ENCODE data around the gene NAV3.

The NAV3 gene

GRCh38 chr12:78087363-78087675 lies 256.6 kb downstream of the NAV3 start:
- no CpG with 5 or more reads among the region's 1 CpG for WGBS (ENCODE audit: insufficient coverage)
- ChIA-PET CTCF (no interaction called here), POLR2A (no interaction called here)
- no peak overlapping the region for H3K27ac ChIP-seq (ENCODE audit: insufficient read depth in 1 of 2, low read depth in 1 of 2, low read length in 2 of 2, poor library complexity in 1 of 2, severe bottlenecking in 2 of 2)
- DNase-seq: no peak
- H3K36me3 ChIP-seq (ENCODE audit: control insufficient read depth in 4 of 4, insufficient read depth in 4 of 4, low read length in 3 of 4): no peaks in the 10 kb centered on the region
- no peak overlapping the region for H3K4me3 ChIP-seq (ENCODE audit: control insufficient read depth in 1 of 7, extremely low read depth in 1 of 7, insufficient read depth in 4 of 7, low read depth in 2 of 7, low read length in 6 of 7)
- H3K27me3 ChIP-seq (replicated peaks in 2 of 5; ENCODE audit: control insufficient read depth in 4 of 5, insufficient read depth in 5 of 5, low read length in 4 of 5): no peaks in the 10 kb centered on the region
- no peaks in the 10 kb centered on the region for H3K9me3 ChIP-seq (ENCODE audit: control extremely low read depth in 1 of 5, control insufficient read depth in 4 of 5, insufficient read depth in 2 of 5, low read depth in 1 of 5, low read length in 4 of 5)
- no peaks in the 10 kb centered on the region for H3K4me1 ChIP-seq (ENCODE audit: control extremely low read depth in 1 of 4, control insufficient read depth in 4 of 4, insufficient read depth in 4 of 4, low read length in 3 of 4)

- CTCF ChIA-PET: no interaction called here
- Histone ChIP-seq H3K27ac (ENCODE audit: insufficient read depth in 1 of 2, low read depth in 1 of 2, low read length in 2 of 2, poor library complexity in 1 of 2, severe bottlenecking in 2 of 2) (no peak overlapping the region), H3K27me3 (replicated peaks in 2 of 5; ENCODE audit: control insufficient read depth in 4 of 5, insufficient read depth in 5 of 5, low read length in 4 of 5) (no peaks in the 10 kb centered on the region), H3K4me1 (ENCODE audit: control extremely low read depth in 1 of 4, control insufficient read depth in 4 of 4, insufficient read depth in 4 of 4, low read length in 3 of 4) (no peaks in the 10 kb centered on the region), H3K9me3 (ENCODE audit: control extremely low read depth in 1 of 5, control insufficient read depth in 4 of 5, insufficient read depth in 2 of 5, low read depth in 1 of 5, low read length in 4 of 5) (no peaks in the 10 kb centered on the region), H3K36me3 (ENCODE audit: control insufficient read depth in 4 of 4, insufficient read depth in 4 of 4, low read length in 3 of 4) (no peaks in the 10 kb centered on the region), H3K4me3 (ENCODE audit: control insufficient read depth in 1 of 7, extremely low read depth in 1 of 7, insufficient read depth in 4 of 7, low read depth in 2 of 7, low read length in 6 of 7) (peak overlapping the region in 1 of 7 experiments; percentile 24)
- DNase-seq: peak in 1 of 3 donors; percentile 3
- POLR2A ChIA-PET: no interaction called here
- WGBS (ENCODE audit: insufficient coverage): 43% methylated on average over 1 of the region's 3 CpGs
Observed at GRCh38 chr12:78088391-78088832, 257.7 kb downstream of the NAV3 start.

- H3K27me3 ChIP-seq (replicated peaks in 2 of 5; ENCODE audit: control insufficient read depth in 4 of 5, insufficient read depth in 5 of 5, low read length in 4 of 5): no peaks in the 10 kb centered on the region
- POLR2A ChIA-PET: no interaction called here
- no peaks in the 10 kb centered on the region for H3K9me3 ChIP-seq (ENCODE audit: control extremely low read depth in 1 of 5, control insufficient read depth in 4 of 5, insufficient read depth in 2 of 5, low read depth in 1 of 5, low read length in 4 of 5)
- H3K4me3 ChIP-seq (ENCODE audit: control insufficient read depth in 1 of 7, extremely low read depth in 1 of 7, insufficient read depth in 4 of 7, low read depth in 2 of 7, low read length in 6 of 7): no peak overlapping the region
- no peaks in the 10 kb centered on the region for H3K4me1 ChIP-seq (ENCODE audit: control extremely low read depth in 1 of 4, control insufficient read depth in 4 of 4, insufficient read depth in 4 of 4, low read length in 3 of 4)
- CTCF ChIA-PET: no interaction called here
- no peak for DNase-seq
- no peaks in the 10 kb centered on the region for H3K36me3 ChIP-seq (ENCODE audit: control insufficient read depth in 4 of 4, insufficient read depth in 4 of 4, low read length in 3 of 4)
- no peak overlapping the region for H3K27ac ChIP-seq (ENCODE audit: insufficient read depth in 1 of 2, low read depth in 1 of 2, low read length in 2 of 2, poor library complexity in 1 of 2, severe bottlenecking in 2 of 2)
Observed at GRCh38 chr12:78090266-78090665, 259.6 kb downstream of the NAV3 start.

GRCh38 chr12:78095623-78096022 lies 264.9 kb downstream of the NAV3 start:
- CTCF ChIA-PET: no interaction called here
- no peak overlapping the region for H3K4me3 ChIP-seq (ENCODE audit: control insufficient read depth in 1 of 7, extremely low read depth in 1 of 7, insufficient read depth in 4 of 7, low read depth in 2 of 7, low read length in 6 of 7)
- H3K27ac ChIP-seq (ENCODE audit: insufficient read depth in 1 of 2, low read depth in 1 of 2, low read length in 2 of 2, poor library complexity in 1 of 2, severe bottlenecking in 2 of 2): no peak overlapping the region
- POLR2A ChIA-PET: no interaction called here
- H3K9me3 ChIP-seq (ENCODE audit: control extremely low read depth in 1 of 5, control insufficient read depth in 4 of 5, insufficient read depth in 2 of 5, low read depth in 1 of 5, low read length in 4 of 5): no peaks in the 10 kb centered on the region
- no peak for DNase-seq
- no peaks in the 10 kb centered on the region for H3K36me3 ChIP-seq (ENCODE audit: control insufficient read depth in 4 of 4, insufficient read depth in 4 of 4, low read length in 3 of 4)
- 100% methylated on average over 1 of the region's 1 CpG for WGBS (ENCODE audit: insufficient coverage)
- H3K27me3 ChIP-seq (replicated peaks in 2 of 5; ENCODE audit: control insufficient read depth in 4 of 5, insufficient read depth in 5 of 5, low read length in 4 of 5): no peaks in the 10 kb centered on the region
- no peaks in the 10 kb centered on the region for H3K4me1 ChIP-seq (ENCODE audit: control extremely low read depth in 1 of 4, control insufficient read depth in 4 of 4, insufficient read depth in 4 of 4, low read length in 3 of 4)

- Histone ChIP-seq H3K27ac (ENCODE audit: insufficient read depth in 1 of 2, low read depth in 1 of 2, low read length in 2 of 2, poor library complexity in 1 of 2, severe bottlenecking in 2 of 2) (no peak overlapping the region), H3K4me1 (ENCODE audit: control extremely low read depth in 1 of 4, control insufficient read depth in 4 of 4, insufficient read depth in 4 of 4, low read length in 3 of 4) (no peaks in the 10 kb centered on the region), H3K9me3 (ENCODE audit: control extremely low read depth in 1 of 5, control insufficient read depth in 4 of 5, insufficient read depth in 2 of 5, low read depth in 1 of 5, low read length in 4 of 5) (no peaks in the 10 kb centered on the region), H3K27me3 (replicated peaks in 2 of 5; ENCODE audit: control insufficient read depth in 4 of 5, insufficient read depth in 5 of 5, low read length in 4 of 5) (no peaks in the 10 kb centered on the region), H3K36me3 (ENCODE audit: control insufficient read depth in 4 of 4, insufficient read depth in 4 of 4, low read length in 3 of 4) (no peaks in the 10 kb centered on the region), H3K4me3 (ENCODE audit: control insufficient read depth in 1 of 7, extremely low read depth in 1 of 7, insufficient read depth in 4 of 7, low read depth in 2 of 7, low read length in 6 of 7) (no peak overlapping the region)
- no peak for DNase-seq
- WGBS (ENCODE audit: insufficient coverage): no CpG with 5 or more reads among the region's 2 CpGs
- ChIA-PET CTCF (no interaction called here), POLR2A (no interaction called here)
Observed at GRCh38 chr12:78096909-78097597, 266.4 kb downstream of the NAV3 start.

GRCh38 chr12:78099806-78100205 lies 269.1 kb downstream of the NAV3 start:
- no peak overlapping the region for H3K27ac ChIP-seq (ENCODE audit: insufficient read depth in 1 of 2, low read depth in 1 of 2, low read length in 2 of 2, poor library complexity in 1 of 2, severe bottlenecking in 2 of 2)
- no peak for DNase-seq
- H3K4me1 ChIP-seq (ENCODE audit: control extremely low read depth in 1 of 4, control insufficient read depth in 4 of 4, insufficient read depth in 4 of 4, low read length in 3 of 4): no peaks in the 10 kb centered on the region
- CTCF ChIA-PET: no interaction called here
- no peak overlapping the region for H3K4me3 ChIP-seq (ENCODE audit: control insufficient read depth in 1 of 7, extremely low read depth in 1 of 7, insufficient read depth in 4 of 7, low read depth in 2 of 7, low read length in 6 of 7)
- POLR2A ChIA-PET: no interaction called here
- no CpG with 5 or more reads among the region's 2 CpGs for WGBS (ENCODE audit: insufficient coverage)
- no peaks in the 10 kb centered on the region for H3K36me3 ChIP-seq (ENCODE audit: control insufficient read depth in 4 of 4, insufficient read depth in 4 of 4, low read length in 3 of 4)
- no peaks in the 10 kb centered on the region for H3K27me3 ChIP-seq (replicated peaks in 2 of 5; ENCODE audit: control insufficient read depth in 4 of 5, insufficient read depth in 5 of 5, low read length in 4 of 5)
- no peaks in the 10 kb centered on the region for H3K9me3 ChIP-seq (ENCODE audit: control extremely low read depth in 1 of 5, control insufficient read depth in 4 of 5, insufficient read depth in 2 of 5, low read depth in 1 of 5, low read length in 4 of 5)

- no peaks in the 10 kb centered on the region for H3K27me3 ChIP-seq (replicated peaks in 2 of 5; ENCODE audit: control insufficient read depth in 4 of 5, insufficient read depth in 5 of 5, low read length in 4 of 5)
- ChIA-PET POLR2A (no interaction called here), CTCF (no interaction called here)
- DNase-seq: no peak
- 83% methylated on average over 2 of the region's 4 CpGs for WGBS (ENCODE audit: insufficient coverage)
- H3K9me3 ChIP-seq (ENCODE audit: control extremely low read depth in 1 of 5, control insufficient read depth in 4 of 5, insufficient read depth in 2 of 5, low read depth in 1 of 5, low read length in 4 of 5): no peaks in the 10 kb centered on the region
- no peak overlapping the region for H3K27ac ChIP-seq (ENCODE audit: insufficient read depth in 1 of 2, low read depth in 1 of 2, low read length in 2 of 2, poor library complexity in 1 of 2, severe bottlenecking in 2 of 2)
- no peaks in the 10 kb centered on the region for H3K4me1 ChIP-seq (ENCODE audit: control extremely low read depth in 1 of 4, control insufficient read depth in 4 of 4, insufficient read depth in 4 of 4, low read length in 3 of 4)
- no peaks in the 10 kb centered on the region for H3K36me3 ChIP-seq (ENCODE audit: control insufficient read depth in 4 of 4, insufficient read depth in 4 of 4, low read length in 3 of 4)
- no peak overlapping the region for H3K4me3 ChIP-seq (ENCODE audit: control insufficient read depth in 1 of 7, extremely low read depth in 1 of 7, insufficient read depth in 4 of 7, low read depth in 2 of 7, low read length in 6 of 7)
Observed at GRCh38 chr12:78101113-78101876, 270.6 kb downstream of the NAV3 start.
